Activated CD8-positive, alpha-beta memory T cell treated with anti-CD3 and anti-CD28 coated beads for 1 hour (primary cell): ENCODE data around the gene USP22.

Experiments used
- DNase-seq, 2 donors: peaks; one replicate each; pipeline ENCODE4 v3.0.0-alpha.2; 2020; ENCODE audit warnings: low read depth in 1 of 2; ENCODE audit errors: extremely low read depth in 1 of 2

The USP22 gene

GRCh38 chr17:21002309-21003006 lies 40.4 kb downstream of the USP22 start:
- DNase-seq = no peak

GRCh38 chr17:21001813-21002221 lies 41.0 kb downstream of the USP22 start:
- DNase-seq = no peak

DNA sequence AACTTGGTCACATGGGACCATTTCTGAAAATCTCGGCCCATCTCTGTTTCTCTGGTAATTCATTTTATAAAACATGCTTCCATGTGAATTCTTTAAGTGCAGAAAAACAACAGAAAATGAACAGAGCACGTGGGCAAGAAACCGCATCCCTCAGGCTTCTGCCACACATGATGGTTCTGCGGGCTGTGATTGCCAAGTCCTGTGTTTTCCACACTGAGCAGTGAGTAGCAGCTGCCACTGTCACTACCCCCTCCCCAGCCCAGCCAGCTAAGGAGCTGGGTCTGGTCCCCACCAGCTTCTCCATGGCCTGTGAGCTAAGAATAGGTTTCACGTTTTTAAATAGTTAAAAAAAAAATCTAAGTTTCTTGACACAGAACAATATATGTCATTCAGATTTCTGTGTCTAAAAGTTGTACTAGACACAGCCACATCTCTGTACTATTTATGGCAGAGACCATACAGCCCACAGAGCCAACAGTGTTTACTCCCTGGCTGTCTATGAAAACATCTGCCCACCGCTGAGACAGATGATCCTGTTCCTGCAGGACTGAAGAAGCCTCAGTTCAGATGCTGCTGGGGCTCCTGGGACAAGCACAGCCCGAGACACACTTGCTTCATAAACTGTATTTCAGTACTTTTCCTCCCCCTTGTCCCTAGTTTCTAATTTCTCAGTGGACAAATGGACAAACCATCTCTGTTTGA lies 41.5 kb downstream of the USP22 start:
- DNase-seq = no peak

- no peak for DNase-seq
These were observed 42.8 kb downstream of the USP22 start for GRCh38 chr17:20999841-21000532.

- no peak for DNase-seq
These were observed 43.7 kb downstream of the USP22 start for GRCh38 chr17:20999044-20999573.

- no peak for DNase-seq
These were observed 44.2 kb downstream of the USP22 start for GRCh38 chr17:20998571-20999043.

DNA sequence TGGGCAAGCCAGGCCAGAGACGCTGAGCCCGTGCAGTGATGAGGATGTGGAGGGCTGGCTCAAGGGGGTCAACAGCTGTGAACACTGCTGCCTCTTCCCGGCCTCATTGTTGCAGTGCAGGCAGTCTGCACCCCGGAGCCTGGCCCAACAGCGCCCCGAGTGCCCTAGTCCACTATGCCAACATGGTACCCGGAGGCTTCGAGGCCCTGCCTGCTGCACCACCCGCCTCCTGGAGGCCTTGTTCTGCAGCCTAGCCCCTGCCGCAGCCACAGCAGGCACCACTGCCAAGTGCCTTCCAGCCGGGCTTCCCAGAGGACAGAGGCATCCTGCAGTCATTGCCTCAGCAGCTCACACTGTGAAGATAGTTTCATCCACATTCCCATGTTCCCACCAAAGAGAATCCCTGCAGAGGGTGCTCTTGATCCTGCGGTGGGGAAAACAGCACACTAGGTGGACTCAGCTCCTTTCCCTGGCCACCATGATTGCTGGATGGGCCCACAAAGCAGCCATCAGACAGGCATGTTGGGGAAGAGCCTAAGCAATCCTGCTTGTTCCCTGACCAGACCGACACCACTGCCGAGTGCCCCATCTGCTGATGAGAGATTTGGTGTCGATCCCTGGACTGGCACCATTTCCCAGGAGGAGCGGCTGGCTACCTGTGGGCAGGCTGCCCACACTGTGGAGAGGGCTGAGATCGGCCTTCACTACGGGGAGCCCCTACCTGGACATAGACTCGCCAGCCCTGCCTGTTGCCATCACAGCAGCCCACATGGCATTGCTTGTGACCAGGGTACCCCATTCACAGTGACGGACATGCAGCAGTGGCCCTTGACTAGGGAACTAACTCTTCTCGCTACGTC lies 44.9 kb downstream of the USP22 start:
- DNase-seq = no peak

- DNase-seq = no peak
These were observed 45.8 kb downstream of the USP22 start for GRCh38 chr17:20996724-20997615.

- no peak for DNase-seq
These were observed 46.7 kb downstream of the USP22 start for GRCh38 chr17:20995873-20996723.

DNA sequence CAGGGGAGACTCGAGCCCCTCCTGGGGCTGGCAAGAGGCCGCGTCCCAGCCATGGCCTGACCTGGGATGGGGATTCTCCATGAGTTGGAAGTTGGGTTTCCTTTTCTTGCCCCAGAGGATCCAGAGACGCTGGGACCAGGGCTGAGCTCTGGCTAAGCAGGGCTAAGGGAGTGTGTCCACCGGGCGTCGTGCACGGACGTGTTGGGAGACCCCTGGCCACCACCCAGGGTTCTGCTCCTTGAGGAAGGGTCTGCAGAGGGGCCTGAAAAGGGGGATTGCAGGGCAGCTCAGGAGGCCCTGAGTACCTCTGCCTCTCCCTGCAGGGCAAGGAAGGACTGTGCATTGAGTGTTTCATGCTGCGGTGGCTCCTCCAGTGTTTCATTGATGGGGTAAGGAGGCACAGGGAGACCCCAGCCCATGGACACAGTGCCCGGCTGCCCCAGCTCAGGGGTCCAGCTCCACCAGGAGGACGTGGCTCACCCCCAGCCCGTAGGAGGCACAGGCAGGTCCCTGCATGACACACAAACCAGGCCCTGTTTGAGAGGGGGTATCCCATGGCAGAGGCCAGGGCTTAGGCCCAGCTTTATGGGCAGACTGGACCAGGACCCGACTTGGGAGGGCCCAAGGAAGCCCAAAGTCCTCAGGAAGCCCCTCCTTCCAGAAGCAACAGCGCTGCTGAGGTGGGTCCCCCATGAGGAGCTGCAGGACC lies 47.5 kb downstream of the USP22 start:
- no peak for DNase-seq

DNA sequence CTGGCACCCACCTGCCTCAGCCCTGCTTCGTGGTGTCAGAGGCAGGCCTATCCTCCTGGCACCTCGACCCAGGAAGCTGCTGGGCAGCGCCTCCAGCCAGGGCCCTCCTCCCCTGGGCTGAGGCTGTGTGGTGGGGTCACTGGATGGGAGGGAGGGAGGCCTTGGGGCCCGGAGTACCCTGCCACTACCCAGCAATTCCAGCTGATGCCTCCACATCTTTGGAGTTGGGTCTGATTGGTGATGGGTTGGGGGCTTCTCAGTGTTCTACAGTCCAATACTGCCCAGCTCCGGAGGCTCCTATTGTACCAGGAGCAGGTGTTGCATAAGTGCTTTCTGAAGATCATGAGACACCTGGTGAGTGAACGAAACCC lies 48.0 kb downstream of the USP22 start:
- DNase-seq = no peak

DNA sequence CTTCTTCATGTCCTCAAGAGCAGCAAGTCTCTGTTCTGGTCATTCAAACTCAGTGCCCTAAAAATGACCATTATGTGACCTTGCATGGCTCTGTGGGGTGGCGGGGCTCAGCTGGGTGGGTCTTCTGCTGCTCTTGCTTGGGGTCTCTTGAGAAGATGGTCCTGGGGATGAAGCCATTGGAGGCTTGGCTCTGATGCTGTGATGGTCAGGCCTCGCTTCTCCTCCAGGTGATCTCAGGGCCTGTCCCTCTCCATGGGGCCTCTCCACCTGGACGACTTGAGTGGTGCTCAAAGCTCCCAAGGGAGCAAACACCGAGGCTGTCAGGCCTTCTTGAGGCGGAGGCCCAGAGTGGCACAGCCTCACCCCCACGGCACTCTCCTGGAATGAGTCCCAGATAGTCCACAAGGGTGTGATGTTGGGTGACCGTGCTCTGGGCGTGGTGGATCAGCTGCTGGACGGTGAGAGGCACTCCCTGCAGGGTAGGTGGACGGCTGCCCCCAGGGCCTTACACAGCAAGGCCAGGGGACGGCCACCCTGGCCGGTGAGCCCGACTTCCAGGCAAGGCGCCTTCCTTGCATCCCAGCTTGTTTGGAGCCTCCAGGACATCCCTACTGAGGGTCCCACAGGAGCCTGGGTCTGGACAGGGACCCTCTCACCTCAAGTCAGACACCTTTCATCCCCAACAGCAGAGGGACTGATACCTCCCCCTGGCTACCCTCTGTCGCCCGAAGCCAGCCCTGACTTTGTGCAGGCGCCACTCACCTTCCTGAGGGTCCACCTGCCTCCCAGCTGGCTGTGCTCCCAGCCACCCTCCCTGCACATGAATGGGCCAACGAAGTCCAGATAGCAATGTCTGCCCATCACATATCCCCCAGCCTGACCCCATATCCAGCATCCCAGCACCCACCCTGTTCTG lies 48.7 kb downstream of the USP22 start:
- DNase-seq = no peak

DNA sequence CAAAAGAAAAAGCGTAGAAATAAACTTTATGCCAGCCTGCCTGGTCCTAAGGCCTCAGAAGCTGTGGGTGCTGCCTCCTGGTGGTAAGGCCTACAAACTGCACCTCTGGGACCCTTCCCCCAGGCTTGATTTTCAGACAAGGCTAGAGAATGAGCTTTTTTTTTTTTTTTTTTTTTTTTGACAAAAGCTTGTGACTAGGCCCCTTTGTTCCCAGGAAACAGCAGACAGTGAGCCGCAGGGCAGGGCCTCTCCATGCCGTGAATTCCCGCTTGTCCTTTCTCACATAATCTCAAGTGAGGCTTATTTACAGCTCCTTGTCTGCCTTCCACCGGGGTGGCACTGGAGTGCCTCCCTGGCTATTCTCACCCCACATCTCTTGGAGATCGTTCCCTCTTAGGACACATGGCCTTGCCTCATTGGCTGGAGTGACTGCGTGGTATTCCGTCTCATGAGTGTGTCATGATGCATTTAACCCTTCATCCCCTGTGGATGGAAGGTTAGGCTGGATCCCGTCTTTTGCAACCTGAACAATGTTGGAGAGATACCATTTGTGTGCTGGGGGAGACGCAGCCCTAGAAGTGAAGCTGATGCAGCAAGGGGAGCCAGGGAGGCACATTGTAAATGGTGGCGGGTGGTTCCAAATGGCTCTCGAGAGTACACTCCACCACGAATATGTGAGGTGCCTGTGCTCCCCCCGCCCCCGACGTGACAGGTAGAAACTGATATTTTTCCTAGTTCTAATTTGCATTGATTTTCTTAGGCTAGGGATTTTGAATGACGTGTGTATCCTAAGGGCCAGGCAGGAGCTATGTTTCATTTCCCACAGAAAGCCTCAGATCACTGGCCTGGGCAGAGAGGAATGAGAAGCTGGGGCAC lies 49.6 kb downstream of the USP22 start:
- peak in 1 of 2 donors; percentile 34 for DNase-seq

DNA sequence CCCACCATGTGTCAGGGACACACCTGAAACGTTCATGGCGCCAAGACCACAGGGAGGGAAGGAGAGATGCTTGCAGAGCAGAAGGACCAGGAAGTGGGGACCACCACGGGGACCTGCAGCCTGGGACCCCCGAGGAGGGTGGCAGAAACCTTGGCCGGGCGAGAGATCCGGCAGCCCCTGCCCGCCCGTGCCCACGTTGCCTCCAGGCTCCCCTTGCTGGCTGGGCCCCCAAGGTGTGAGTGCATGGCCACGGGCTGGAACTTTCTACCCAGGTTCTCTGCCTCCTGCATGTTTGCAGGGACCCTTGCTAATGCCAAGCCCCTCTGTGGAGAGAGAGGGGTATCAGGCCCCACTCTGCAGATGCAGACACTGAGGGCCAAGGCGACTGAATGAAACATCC lies 50.4 kb downstream of the USP22 start:
- DNase-seq = no peak

DNA sequence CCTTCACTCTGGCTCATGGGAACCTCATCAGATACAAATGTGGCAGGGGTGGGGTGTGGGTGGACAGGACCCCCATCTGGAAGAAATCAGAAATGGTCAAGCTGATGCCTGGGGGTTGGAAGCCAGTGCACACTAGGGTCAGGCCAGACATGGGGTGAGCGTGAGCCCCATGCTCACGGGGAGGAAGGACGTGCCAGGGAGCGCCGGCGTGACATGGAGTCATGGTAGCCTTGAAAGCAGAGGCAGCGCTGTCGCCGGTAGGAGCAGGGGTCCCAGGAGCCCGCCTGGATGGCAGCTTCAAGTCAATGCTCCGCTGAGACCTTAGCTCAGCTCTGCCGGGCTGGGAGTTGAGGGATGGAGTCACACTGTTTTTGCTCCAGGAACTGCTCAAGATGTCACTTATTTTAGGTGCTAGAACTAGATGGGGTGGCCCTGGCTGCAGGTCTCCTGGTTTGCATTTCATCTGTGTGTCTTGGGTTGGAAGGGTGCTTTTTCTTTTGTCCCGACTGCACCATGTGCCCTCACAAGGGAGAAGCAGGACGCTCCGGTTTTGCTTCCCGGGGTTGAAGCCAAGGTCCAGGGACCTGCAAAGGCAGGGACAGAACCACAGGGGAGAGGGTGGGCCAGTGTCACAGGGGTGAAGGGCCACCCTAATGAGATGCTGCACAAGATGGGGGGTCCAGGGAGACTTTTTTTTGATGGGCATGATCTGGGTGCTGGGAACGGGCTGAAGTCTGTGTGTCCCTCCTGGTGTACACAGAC lies 51.4 kb downstream of the USP22 start:
- DNase-seq = no peak
